ENCODE measurements around the gene OR13J1.

DNA sequence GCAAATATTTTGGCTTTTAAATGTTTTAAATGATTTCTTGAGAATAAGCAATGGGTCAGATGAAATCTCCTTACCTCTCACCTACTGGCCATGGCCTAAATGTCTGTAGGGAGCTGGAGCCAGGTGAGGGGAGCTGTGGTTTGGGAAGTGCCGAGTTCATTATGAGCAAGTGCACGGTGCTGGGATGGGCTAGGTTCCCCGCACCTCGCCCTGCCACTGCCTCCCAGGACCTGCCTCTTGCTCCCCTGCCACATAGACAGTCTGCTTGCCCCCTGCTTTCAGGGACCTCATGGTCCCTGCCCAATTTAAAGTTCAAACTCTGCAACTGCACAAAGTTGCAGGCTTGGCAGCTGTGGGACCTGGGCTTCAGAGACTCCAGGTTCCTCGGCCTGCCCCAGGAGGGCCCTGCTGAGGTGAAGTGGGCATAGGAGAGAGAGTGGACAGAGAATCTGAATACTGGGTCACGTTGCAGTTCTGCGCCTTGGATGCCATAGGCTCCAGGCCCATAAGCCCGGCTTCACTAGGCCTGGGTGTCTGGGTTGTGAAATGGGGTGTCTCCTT lies 5.4 kb downstream of the OR13J1 start:
- TF ChIP-seq, protein P1, sequence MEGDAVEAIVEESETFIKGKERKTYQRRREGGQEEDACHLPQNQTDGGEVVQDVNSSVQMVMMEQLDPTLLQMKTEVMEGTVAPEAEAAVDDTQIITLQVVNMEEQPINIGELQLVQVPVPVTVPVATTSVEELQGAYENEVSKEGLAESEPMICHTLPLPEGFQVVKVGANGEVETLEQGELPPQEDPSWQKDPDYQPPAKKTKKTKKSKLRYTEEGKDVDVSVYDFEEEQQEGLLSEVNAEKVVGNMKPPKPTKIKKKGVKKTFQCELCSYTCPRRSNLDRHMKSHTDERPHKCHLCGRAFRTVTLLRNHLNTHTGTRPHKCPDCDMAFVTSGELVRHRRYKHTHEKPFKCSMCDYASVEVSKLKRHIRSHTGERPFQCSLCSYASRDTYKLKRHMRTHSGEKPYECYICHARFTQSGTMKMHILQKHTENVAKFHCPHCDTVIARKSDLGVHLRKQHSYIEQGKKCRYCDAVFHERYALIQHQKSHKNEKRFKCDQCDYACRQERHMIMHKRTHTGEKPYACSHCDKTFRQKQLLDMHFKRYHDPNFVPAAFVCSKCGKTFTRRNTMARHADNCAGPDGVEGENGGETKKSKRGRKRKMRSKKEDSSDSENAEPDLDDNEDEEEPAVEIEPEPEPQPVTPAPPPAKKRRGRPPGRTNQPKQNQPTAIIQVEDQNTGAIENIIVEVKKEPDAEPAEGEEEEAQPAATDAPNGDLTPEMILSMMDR (conservative IDR thresholded peaks at IDR 0.05; ENCODE audit: low read depth, low read length) = no peak
- TF ChIP-seq EZH2 (IDR thresholded peaks at IDR 0.05; ENCODE audit: borderline replicate concordance, low read depth, low read length, poor library complexity, severe bottlenecking) = no peak

All from A673 (cell line).